Loucy (cell line): ENCODE measurements around the gene EXTL2.

Experiments used
- H2AFZ ChIP-seq: fragments of 200-600 bp; sonication (generic); 2 replicates; pipeline ENCODE4 v1.6.0; 2016; ENCODE audit warnings: antibody characterized with exemption, mild to moderate bottlenecking, low read length, moderate library complexity
- H3F3A ChIP-seq: fragments of 200-600 bp; 2 replicates; pipeline ENCODE4 v1.6.0; 2016; ENCODE audit warnings: antibody characterized with exemption, low read depth, mild to moderate bottlenecking
- H3K27me3 ChIP-seq: fragments of 200-600 bp; sonication (generic); 2 replicates; pipeline ENCODE4 v1.6.1; 2014; ENCODE audit warnings: low read length, mild to moderate bottlenecking; ENCODE audit not compliant: insufficient read depth, poor library complexity, severe bottlenecking
- H3K36me3 ChIP-seq: fragments of 200-600 bp; sonication (generic); 2 replicates; pipeline ENCODE4 v1.6.1; 2016; ENCODE audit warnings: low read length; ENCODE audit not compliant: insufficient read depth
- H3K4me1 ChIP-seq: fragments of 200-600 bp; sonication (generic); 2 replicates; pipeline ENCODE4 v1.5.1; 2014; ENCODE audit warnings: low read length, mild to moderate bottlenecking; ENCODE audit not compliant: insufficient read depth, poor library complexity, severe bottlenecking
- H3K4me2 ChIP-seq: fragments of 200-600 bp; sonication (generic); 2 replicates; pipeline ENCODE4 v1.6.0; 2014; ENCODE audit warnings: antibody characterized with exemption, low read length, low read depth, mild to moderate bottlenecking; ENCODE audit not compliant: poor library complexity, severe bottlenecking
- H3K4me3 ChIP-seq: fragments of 200-600 bp; sonication (generic); 2 replicates; pipeline ENCODE4 v1.5.1; 2014; ENCODE audit warnings: low read length, mild to moderate bottlenecking, mixed read lengths; ENCODE audit not compliant: poor library complexity, severe bottlenecking
- H3K79me2 ChIP-seq: fragments of 200-600 bp; sonication (generic); 2 replicates; pipeline ENCODE4 v1.6.1; 2014; ENCODE audit warnings: low read length; ENCODE audit not compliant: insufficient read depth
- H3K9ac ChIP-seq: fragments of 200-600 bp; sonication (generic); 2 replicates; pipeline ENCODE4 v1.6.0; 2014; ENCODE audit warnings: mild to moderate bottlenecking, low read depth, low read length, moderate library complexity; ENCODE audit not compliant: poor library complexity, severe bottlenecking
- H3K9me2 ChIP-seq: fragments of 200-600 bp; sonication (generic); replicated peaks from 2 replicates; pipeline ENCODE4 v1.6.1; 2016; ENCODE audit warnings: low read depth, low read length, mixed read lengths
- H3K9me3 ChIP-seq: fragments of 200-600 bp; sonication (generic); 2 replicates; pipeline ENCODE4 v1.6.1; 2014; ENCODE audit warnings: mild to moderate bottlenecking, antibody characterized with exemption, low read length, low read depth; ENCODE audit not compliant: insufficient read depth
- H4K20me1 ChIP-seq: fragments of 200-600 bp; sonication (generic); 2 replicates; pipeline ENCODE4 v1.6.0; 2014; ENCODE audit warnings: antibody characterized with exemption, low read length, mild to moderate bottlenecking; ENCODE audit not compliant: insufficient read depth, poor library complexity, severe bottlenecking
- CTCF ChIP-seq: fragments of 200-600 bp; sonication (generic); conservative IDR thresholded peaks from 2 replicates; pipeline ENCODE4 v1.5.1; 2014; ENCODE audit warnings: mild to moderate bottlenecking, antibody characterized with exemption, low read length
- EZH2phosphoT487 ChIP-seq: fragments of 200-600 bp; IDR thresholded peaks from 2 replicates; pipeline ENCODE4 v1.6.1; 2018; ENCODE audit warnings: antibody characterized with exemption, mild to moderate bottlenecking, moderate library complexity, borderline replicate concordance

EXTL2 gene

GRCh38 chr1:100894603-100895539, at the start of gene EXTL2:
TSS of gene EXTL2 (minus strand) at chr1:100894842. CDS start at chr1:100888757, 6,085 bp downstream.
- Histone ChIP-seq H3K79me2 (peaks cover 59% of the 10 kb centered on the region), H3K27me3 (no peaks in the 10 kb centered on the region), H3K9me2 (no peaks in the 10 kb centered on the region), H3K9me3 (peaks cover 5% of the 10 kb centered on the region; the same call in 1 of the 2 replicates), H3K4me3 (peak within 1 kb of the TSS; percentile 83), H2AFZ (peak within 1 kb of the TSS; percentile 99), H3K4me2 (peak within 1 kb of the TSS; percentile 75), H4K20me1 (peaks cover 21% of the 10 kb centered on the region), H3K4me1 (peaks cover 49% of the 10 kb centered on the region), H3F3A (0 out of 2 replicates have a peak, but pooled peaks cover 7% of the 10 kb centered on the region), H3K36me3 (no peaks in the 10 kb centered on the region), H3K9ac (peak within 1 kb of the TSS; percentile 83)
- no peak for TF ChIP-seq CTCF
- no peak for TF ChIP-seq EZH2phosphoT487

- Histone ChIP-seq H2AFZ (no peak overlapping the region), H3K9me2 (no peaks in the 10 kb centered on the region), H3K4me2 (no peak overlapping the region), H3F3A (no peaks in the 10 kb centered on the region), H3K4me1 (no peaks in the 10 kb centered on the region), H3K79me2 (no peaks in the 10 kb centered on the region), H3K27me3 (no peaks in the 10 kb centered on the region), H3K4me3 (no peak overlapping the region), H3K9me3 (peaks cover 2% of the 10 kb centered on the region; the same call in 1 of the 2 replicates), H3K36me3 (peaks cover 14% of the 10 kb centered on the region; the same call in 1 of the 2 replicates), H4K20me1 (no peaks in the 10 kb centered on the region), H3K9ac (no peak overlapping the region)
- TF ChIP-seq CTCF (no peak), EZH2phosphoT487 (no peak)
Measured at GRCh38 chr1:100943533-100943932, 48.9 kb upstream of the EXTL2 start.

GRCh38 chr1:100942304-100943046, 47.8 kb upstream of the EXTL2 start:
- H2AFZ ChIP-seq: no peak overlapping the region
- no peak for TF ChIP-seq CTCF
- no peak for TF ChIP-seq EZH2phosphoT487
- H4K20me1 ChIP-seq: no peaks in the 10 kb centered on the region
- no peaks in the 10 kb centered on the region for H3K9me2 ChIP-seq
- H3K36me3 ChIP-seq: peaks cover 25% of the 10 kb centered on the region; the same call in 1 of the 2 replicates
- 0 out of 2 replicates have a peak, but pooled peaks cover 2% of the 10 kb centered on the region for H3K9me3 ChIP-seq
- H3K79me2 ChIP-seq: no peaks in the 10 kb centered on the region
- no peak overlapping the region for H3K9ac ChIP-seq
- no peak overlapping the region for H3K4me2 ChIP-seq
- H3K4me3 ChIP-seq: no peak overlapping the region
- no peaks in the 10 kb centered on the region for H3K27me3 ChIP-seq
- no peaks in the 10 kb centered on the region for H3F3A ChIP-seq
- H3K4me1 ChIP-seq: no peaks in the 10 kb centered on the region
